ENCODE measurements around the gene ZNF678.
"Not testable (repeated sequence)": the region's sequence is repeated elsewhere in the genome, so short reads cannot be mapped to it uniquely, and the experiment has no call there.

The ZNF678 gene

GRCh38 chr1:227607336-227607898 lies 44.1 kb downstream of the ZNF678 start:
- no peak for DNase-seq

- DNase-seq = no peak
Observed at GRCh38 chr1:227612658-227613057, 49.3 kb downstream of the ZNF678 start.

GRCh38 chr1:227613526-227613925 lies 50.2 kb downstream of the ZNF678 start:
- no peak for DNase-seq

- no peak for DNase-seq
Observed at GRCh38 chr1:227621211-227621610, 57.9 kb downstream of the ZNF678 start.

GRCh38 chr1:227622739-227623475 lies 59.6 kb downstream of the ZNF678 start:
- no peak for DNase-seq

- no peak for DNase-seq
Observed at GRCh38 chr1:227632325-227632724, 69.0 kb downstream of the ZNF678 start.

GRCh38 chr1:227635596-227635995 lies 72.2 kb downstream of the ZNF678 start:
- DNase-seq = no peak

GRCh38 chr1:227654431-227654830 lies 91.1 kb downstream of the ZNF678 start:
- no peak for DNase-seq

GRCh38 chr1:227654858-227655752 lies 91.7 kb downstream of the ZNF678 start:
- no peak for DNase-seq

- DNase-seq = no peak
Observed at GRCh38 chr1:227661495-227661894, 98.1 kb downstream of the ZNF678 start.

- DNase-seq = no peak
Observed at GRCh38 chr1:227662933-227663332, 99.6 kb downstream of the ZNF678 start.

- DNase-seq = no peak
Observed at GRCh38 chr1:227666286-227666685, 102.9 kb downstream of the ZNF678 start.

- DNase-seq = no peak
Observed at GRCh38 chr1:227673441-227673840, 110.1 kb downstream of the ZNF678 start.

GRCh38 chr1:227685807-227686206 lies 122.5 kb downstream of the ZNF678 start:
- no peak for DNase-seq

GRCh38 chr1:227697321-227697864 lies 134.0 kb downstream of the ZNF678 start:
- no peak for DNase-seq

GRCh38 chr1:227701631-227702030 lies 138.3 kb downstream of the ZNF678 start:
- not testable (repeated sequence) for DNase-seq

- no peak for DNase-seq
Observed at GRCh38 chr1:227707846-227708245, 144.5 kb downstream of the ZNF678 start.

GRCh38 chr1:227709451-227709850 lies 146.1 kb downstream of the ZNF678 start:
- DNase-seq = no peak

GRCh38 chr1:227710474-227710873 lies 147.1 kb downstream of the ZNF678 start:
- DNase-seq = not testable (repeated sequence)

GRCh38 chr1:227712648-227713047 lies 149.3 kb downstream of the ZNF678 start:
- DNase-seq = no peak

- no peak for DNase-seq
Observed at GRCh38 chr1:227718932-227719331, 155.6 kb downstream of the ZNF678 start.

- DNase-seq = no peak
Observed at GRCh38 chr1:227723474-227723873, 160.1 kb downstream of the ZNF678 start.

- peak; percentile 41 for DNase-seq
Observed at GRCh38 chr1:227725046-227725445, 161.7 kb downstream of the ZNF678 start.

All from DMS 273 treated with DMSO at 0.1 percent for 48 hours (cell line).